GM23248 (cell line): ENCODE measurements around the gene CHEK1. TPM values are rescaled to one million over a fixed set of nuclear protein-coding genes. Genes with fewer than 3 reads are reported as not detected.

Experiments used
- DNase-seq: peaks from one replicate; pipeline ENCODE4 v3.0.0-alpha.2; 2015
- H2AFZ ChIP-seq: fragments of 200-600 bp; sonication (generic); 2 replicates; pipeline ENCODE4 v1.6.1; 2016; ENCODE audit warnings: antibody characterized with exemption
- H3F3A ChIP-seq: fragments of 200-600 bp; sonication (generic); 2 replicates; pipeline ENCODE4 v1.6.1; 2016; ENCODE audit warnings: mild to moderate bottlenecking, antibody characterized with exemption, mixed run types; ENCODE audit not compliant: insufficient read depth
- H3K27ac ChIP-seq: fragments of 200-600 bp; sonication (generic); 2 replicates; pipeline ENCODE4 v1.5.1; 2016; ENCODE audit warnings: mild to moderate bottlenecking
- H3K27me3 ChIP-seq: fragments of 200-600 bp; sonication (generic); replicated peaks from 2 replicates; pipeline ENCODE4 v1.6.1; 2016; ENCODE audit warnings: mild to moderate bottlenecking; ENCODE audit not compliant: insufficient read depth
- H3K36me3 ChIP-seq: fragments of 200-600 bp; sonication (generic); 2 replicates; pipeline ENCODE4 v1.6.1; 2016; ENCODE audit warnings: low read depth, mild to moderate bottlenecking
- H3K4me1 ChIP-seq: fragments of 200-600 bp; sonication (generic); 2 replicates; pipeline ENCODE4 v1.6.1; 2016; ENCODE audit warnings: mild to moderate bottlenecking; ENCODE audit not compliant: insufficient read depth
- H3K4me2 ChIP-seq: fragments of 200-600 bp; sonication (generic); one replicate; pipeline ENCODE4 v1.6.1; 2016; ENCODE audit warnings: mild to moderate bottlenecking; ENCODE audit not compliant: unreplicated experiment
- H3K4me3 ChIP-seq: fragments of 200-600 bp; sonication (generic); 2 replicates; pipeline ENCODE4 v1.5.1; 2016; ENCODE audit warnings: mild to moderate bottlenecking
- H3K79me2 ChIP-seq: fragments of 200-600 bp; sonication (generic); 2 replicates; pipeline ENCODE4 v1.6.1; 2016; ENCODE audit warnings: mild to moderate bottlenecking; ENCODE audit not compliant: insufficient read depth
- H3K9ac ChIP-seq: fragments of 200-600 bp; sonication (generic); 2 replicates; pipeline ENCODE4 v1.6.1; 2016; ENCODE audit warnings: mild to moderate bottlenecking
- H3K9me2 ChIP-seq: fragments of 200-600 bp; sonication (generic); 2 replicates; pipeline ENCODE4 v1.6.1; 2016; ENCODE audit warnings: mixed run types, mild to moderate bottlenecking, moderate library complexity; ENCODE audit not compliant: insufficient read depth
- H3K9me3 ChIP-seq: fragments of 200-600 bp; sonication (generic); one replicate; pipeline ENCODE4 v1.6.1; 2017; ENCODE audit warnings: low read depth
- H4K20me1 ChIP-seq: fragments of 200-600 bp; sonication (generic); 2 replicates; pipeline ENCODE4 v1.6.0; 2016; ENCODE audit not compliant: insufficient read depth
- EZH2 ChIP-seq: fragments of 200-600 bp; sonication (generic); IDR thresholded peaks from 2 replicates; pipeline ENCODE4 v1.6.1; 2018; ENCODE audit warnings: antibody characterized with exemption, mild to moderate bottlenecking; ENCODE audit not compliant: insufficient read depth, poor library complexity, severe bottlenecking
- EZH2phosphoT487 ChIP-seq: fragments of 200-600 bp; sonication (generic); IDR thresholded peaks from 2 replicates; pipeline ENCODE4 v1.6.1; 2018; ENCODE audit warnings: antibody characterized with exemption, moderate library complexity, mild to moderate bottlenecking, low read depth; ENCODE audit not compliant: insufficient read depth
- WGBS, 2 experiments: methylation state at CpG; one replicate each; pipeline ENCODE4 v1.1.6; 2015 to 2017; ENCODE audit warnings: low lambda C conversion rate in 2 of 2, low coverage in 1 of 2; ENCODE audit errors: missing lambda C conversion rate in 2 of 2; 5-methylcytosine and 5-hydroxymethylcytosine counted together
- in situ Hi-C: fragments of 300-500 bp; cut with MboI; formaldehyde crosslinking; loops from 2 replicates; pipeline ENCODE4 v1.15.0; 2020
- polyA plus RNA-seq: library from polyadenylated mRNA; unstranded; fragments of >200 nt; fragmentation: Nextera tagmentation; extraction: Ambion mirVana; gene quantifications from 2 replicates; pipeline ENCODE4 v1.2.1, GENCODE V29; 2016
- total RNA-seq: library from RNA; depleted of rRNA; stranded (reverse); fragments of >200 nt; shearing (Covaris generic); gene quantifications from 2 replicates; pipeline ENCODE4 v1.2.3, GENCODE V29; 2014

The CHEK1 gene
- total and polyA plus RNA-seq, 2 experiments from 2014 or later, result 15.1 to 16.8 TPM

DNA sequence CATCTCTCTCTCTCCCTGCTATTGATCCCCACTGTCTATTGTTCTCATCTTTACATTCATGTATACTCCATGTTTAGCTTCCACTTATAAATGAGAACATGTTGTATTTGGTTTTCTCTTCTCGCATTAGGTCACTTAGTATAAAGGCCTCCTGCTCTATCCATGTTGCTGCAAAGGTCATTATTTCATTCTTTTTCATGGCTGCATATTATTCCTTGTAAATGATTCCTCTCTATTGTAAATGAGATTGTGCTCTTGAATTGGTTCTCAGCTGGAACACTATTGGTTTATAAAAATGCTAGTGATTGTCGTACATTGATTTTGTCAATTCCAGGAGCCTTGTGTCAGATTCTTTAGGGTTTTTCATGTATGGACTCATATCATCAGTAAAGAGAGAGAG is 42.2 kb downstream of the CHEK1 start:
- Histone ChIP-seq H3K36me3 (peaks cover 23% of the 10 kb centered on the region), H3F3A (no peaks in the 10 kb centered on the region), H3K27me3 (no peaks in the 10 kb centered on the region), H4K20me1 (no peaks in the 10 kb centered on the region), H3K27ac (no peak overlapping the region), H2AFZ (no peak overlapping the region), H3K9me3 (no peaks in the 10 kb centered on the region), H3K9ac (no peak overlapping the region), H3K4me1 (no peaks in the 10 kb centered on the region), H3K4me2 (no peak overlapping the region), H3K9me2 (no peaks in the 10 kb centered on the region), H3K4me3 (no peak overlapping the region), H3K79me2 (peaks cover 5% of the 10 kb centered on the region; the same call in 1 of the 2 replicates)
- 95 to 98% methylated on average over 2 of the region's 2 CpGs for WGBS, 2 experiments
- no peak for TF ChIP-seq EZH2
- DNase-seq, result no peak
- in situ Hi-C loops, result no loop called here

DNA sequence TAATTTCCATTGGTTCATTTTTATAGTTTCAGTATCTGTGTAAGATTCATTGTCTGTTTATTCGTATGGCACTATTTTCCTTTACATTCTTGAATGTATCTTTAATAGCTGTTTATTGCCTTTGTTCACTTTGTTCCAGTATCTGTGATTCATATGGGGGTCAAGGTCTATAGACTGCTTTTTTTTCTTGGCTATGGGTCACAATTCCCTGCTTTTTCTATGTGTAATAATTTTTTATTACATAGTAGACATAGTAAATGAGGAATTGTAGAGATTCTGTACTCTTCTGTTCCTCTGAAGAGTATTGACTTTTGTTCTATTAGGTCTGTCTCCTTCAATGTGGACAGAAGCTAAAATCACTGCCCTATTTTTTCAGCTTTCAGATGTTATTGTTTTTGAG is 45.2 kb downstream of the CHEK1 start:
- 96 to 98% methylated on average over 1 of the region's 1 CpG for WGBS, 2 experiments
- in situ Hi-C loops, result no loop called here
- Histone ChIP-seq H4K20me1 (no peaks in the 10 kb centered on the region), H3K4me2 (no peak overlapping the region), H3K9me2 (no peaks in the 10 kb centered on the region), H3K4me3 (no peak overlapping the region), H3K27ac (no peak overlapping the region), H3K36me3 (peaks cover 13% of the 10 kb centered on the region; the same call in 1 of the 2 replicates), H2AFZ (no peak overlapping the region), H3K79me2 (peaks cover 5% of the 10 kb centered on the region; the same call in 1 of the 2 replicates), H3K9ac (no peak overlapping the region), H3F3A (no peaks in the 10 kb centered on the region), H3K9me3 (no peaks in the 10 kb centered on the region), H3K27me3 (no peaks in the 10 kb centered on the region), H3K4me1 (no peaks in the 10 kb centered on the region)
- no peak for DNase-seq
- TF ChIP-seq EZH2 (no peak), EZH2phosphoT487 (no peak)

DNA sequence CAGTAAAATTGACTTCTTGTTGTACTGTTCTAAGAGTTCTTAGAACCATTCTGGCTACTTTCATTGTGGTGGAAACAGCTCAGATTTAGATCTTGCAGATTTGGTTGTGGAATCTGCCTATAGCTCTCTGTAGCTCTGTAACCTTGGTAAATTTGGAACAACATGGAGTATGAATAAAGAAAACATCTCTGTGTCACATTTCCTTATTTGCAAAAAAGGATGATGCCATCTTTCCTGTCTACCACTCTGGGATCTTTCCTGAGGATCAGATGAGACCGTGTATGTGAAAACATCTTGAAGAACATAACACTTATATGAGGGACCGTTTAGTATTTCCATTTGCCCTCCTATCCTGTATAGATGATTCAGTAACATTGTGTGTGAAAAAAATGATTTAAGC is 46.6 kb downstream of the CHEK1 start:
- DNase-seq, result no peak
- Histone ChIP-seq H3K4me1 (no peaks in the 10 kb centered on the region), H3K4me2 (no peak overlapping the region), H3K27ac (no peak overlapping the region), H3K9me3 (no peaks in the 10 kb centered on the region), H3K27me3 (no peaks in the 10 kb centered on the region), H3K4me3 (no peak overlapping the region), H2AFZ (no peak overlapping the region), H3K36me3 (peaks cover 12% of the 10 kb centered on the region; the same call in 1 of the 2 replicates), H3K9me2 (no peaks in the 10 kb centered on the region), H4K20me1 (no peaks in the 10 kb centered on the region), H3K79me2 (peaks cover 5% of the 10 kb centered on the region; the same call in 1 of the 2 replicates), H3F3A (no peaks in the 10 kb centered on the region), H3K9ac (no peak overlapping the region)
- TF ChIP-seq EZH2, result no peak
- TF ChIP-seq EZH2phosphoT487, result no peak
- in situ Hi-C loops, result no loop called here
- WGBS, 2 experiments, result 100% methylated on average over 2 of the region's 2 CpGs

DNA sequence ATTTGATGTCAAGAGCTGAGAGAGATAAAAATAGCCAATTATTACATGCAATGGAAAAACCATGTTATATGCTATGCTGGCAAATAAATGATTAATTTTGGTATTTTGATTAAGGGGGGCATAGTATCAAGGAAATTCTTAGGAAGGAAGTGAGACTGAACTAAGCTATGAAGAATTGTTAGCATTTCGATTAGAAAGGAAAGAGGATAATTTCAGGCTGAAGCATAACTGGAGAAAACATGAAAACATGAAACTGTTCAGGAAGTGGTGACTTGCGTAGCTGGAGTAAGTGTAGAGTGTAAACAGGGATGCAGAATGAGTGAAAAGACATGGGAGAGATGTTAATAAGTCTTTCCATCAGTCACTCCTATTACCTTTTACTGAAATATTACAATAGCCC is 49.2 kb downstream of the CHEK1 start:
- in situ Hi-C loops, result no loop called here
- no peaks in the 10 kb centered on the region for H3F3A ChIP-seq
- H3K4me3 ChIP-seq, result no peak overlapping the region
- H3K79me2 ChIP-seq, result no peaks in the 10 kb centered on the region
- no peaks in the 10 kb centered on the region for H3K9me2 ChIP-seq
- DNase-seq, result no peak
- no peak overlapping the region for H3K27ac ChIP-seq
- no peaks in the 10 kb centered on the region for H4K20me1 ChIP-seq
- H3K9me3 ChIP-seq, result no peaks in the 10 kb centered on the region
- H2AFZ ChIP-seq, result no peak overlapping the region
- no peak for TF ChIP-seq EZH2phosphoT487
- no peak for TF ChIP-seq EZH2
- 0 out of 2 replicates have a peak, but pooled peaks cover 6% of the 10 kb centered on the region for H3K36me3 ChIP-seq
- no peaks in the 10 kb centered on the region for H3K4me1 ChIP-seq
- H3K27me3 ChIP-seq, result no peaks in the 10 kb centered on the region
- no peak overlapping the region for H3K9ac ChIP-seq
- WGBS, 2 experiments, result 95 to 99% methylated on average over 2 of the region's 2 CpGs
- H3K4me2 ChIP-seq, result no peak overlapping the region

DNA sequence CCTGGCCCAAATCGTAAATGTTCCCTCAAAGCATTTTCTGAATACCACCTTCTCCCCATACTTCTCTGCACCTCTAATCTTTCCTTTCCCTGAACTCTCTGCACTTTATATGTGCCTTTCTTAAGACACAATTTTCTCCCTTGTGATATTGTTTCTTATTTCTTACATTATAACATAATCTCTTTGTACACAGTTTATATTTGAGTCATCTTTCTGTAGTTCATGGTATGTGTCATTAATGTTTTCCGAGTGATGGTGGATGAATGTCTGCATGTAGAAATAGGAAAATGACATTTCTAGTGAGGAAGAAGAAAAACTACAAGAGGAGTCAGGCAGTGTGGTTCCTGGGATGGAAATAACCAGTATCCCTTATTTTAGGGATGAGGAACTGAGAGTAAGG is 50.2 kb downstream of the CHEK1 start:
- Histone ChIP-seq H3K27me3 (no peaks in the 10 kb centered on the region), H3K9me3 (no peaks in the 10 kb centered on the region), H3K4me2 (no peak overlapping the region), H3K9ac (no peak overlapping the region), H3K4me3 (no peak overlapping the region), H3K27ac (no peak overlapping the region), H3K36me3 (0 out of 2 replicates have a peak, but pooled peaks cover 6% of the 10 kb centered on the region), H4K20me1 (no peaks in the 10 kb centered on the region), H2AFZ (no peak overlapping the region), H3K79me2 (no peaks in the 10 kb centered on the region), H3K9me2 (no peaks in the 10 kb centered on the region), H3K4me1 (no peaks in the 10 kb centered on the region), H3F3A (no peaks in the 10 kb centered on the region)
- 82 to 94% methylated on average over 2 of the region's 2 CpGs for WGBS, 2 experiments
- no peak for DNase-seq
- no peak for TF ChIP-seq EZH2phosphoT487
- TF ChIP-seq EZH2, result no peak
- in situ Hi-C loops, result no loop called here
